Cardiac fibroblast (primary cell): ENCODE measurements around the gene CYTH2.
A peak's percentile ranks its signal among the peaks of the same experiment; 100 is the strongest.

Experiments used
- DNase-seq, 2 donors: peaks; one replicate each; pipeline versions ENCODE4 v3.0.0 to v3.0.0-alpha.2; 2010; ENCODE audit warnings: low read depth in 2 of 2
- H3K4me3 ChIP-seq, 2 donors: replicated peaks in 1 of 2; 1 replicate in 1 of 2; 2 replicates in 1 of 2; pipeline ENCODE4 v1.5.1; 2011; ENCODE audit warnings: low read depth in 2 of 2, low read length in 2 of 2, mild to moderate bottlenecking in 2 of 2, moderate library complexity in 1 of 2
- TF ChIP-seq, protein P1 (sequence below): IDR thresholded peaks from one replicate; pipeline ENCODE4 v1.5.1; 2011; ENCODE audit warnings: low read depth, mild to moderate bottlenecking, low read length, inconsistent platforms

The CYTH2 gene

DNA sequence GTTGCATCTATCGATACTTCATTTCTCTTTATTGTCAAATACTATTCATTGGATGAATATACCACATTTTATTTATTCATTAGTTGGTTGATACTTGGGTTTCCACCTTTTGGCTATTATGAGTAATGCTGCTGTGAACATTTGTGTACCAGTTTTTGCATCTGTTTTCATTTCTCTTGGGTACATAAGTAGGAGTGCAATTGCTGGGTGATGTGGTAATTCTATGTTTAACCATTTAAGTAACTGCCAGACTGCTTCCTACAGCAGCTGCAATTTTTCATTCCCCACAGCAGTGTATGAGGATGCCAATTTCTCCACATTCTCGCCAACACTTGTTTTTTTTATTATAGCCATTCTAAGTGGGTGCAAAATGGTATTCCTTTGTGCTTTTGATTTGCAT, 11.2 kb upstream of the CYTH2 start:
- peak; percentile 36 to 57 for DNase-seq
- H3K4me3 ChIP-seq, result no peak overlapping the region
- TF ChIP-seq, protein P1, sequence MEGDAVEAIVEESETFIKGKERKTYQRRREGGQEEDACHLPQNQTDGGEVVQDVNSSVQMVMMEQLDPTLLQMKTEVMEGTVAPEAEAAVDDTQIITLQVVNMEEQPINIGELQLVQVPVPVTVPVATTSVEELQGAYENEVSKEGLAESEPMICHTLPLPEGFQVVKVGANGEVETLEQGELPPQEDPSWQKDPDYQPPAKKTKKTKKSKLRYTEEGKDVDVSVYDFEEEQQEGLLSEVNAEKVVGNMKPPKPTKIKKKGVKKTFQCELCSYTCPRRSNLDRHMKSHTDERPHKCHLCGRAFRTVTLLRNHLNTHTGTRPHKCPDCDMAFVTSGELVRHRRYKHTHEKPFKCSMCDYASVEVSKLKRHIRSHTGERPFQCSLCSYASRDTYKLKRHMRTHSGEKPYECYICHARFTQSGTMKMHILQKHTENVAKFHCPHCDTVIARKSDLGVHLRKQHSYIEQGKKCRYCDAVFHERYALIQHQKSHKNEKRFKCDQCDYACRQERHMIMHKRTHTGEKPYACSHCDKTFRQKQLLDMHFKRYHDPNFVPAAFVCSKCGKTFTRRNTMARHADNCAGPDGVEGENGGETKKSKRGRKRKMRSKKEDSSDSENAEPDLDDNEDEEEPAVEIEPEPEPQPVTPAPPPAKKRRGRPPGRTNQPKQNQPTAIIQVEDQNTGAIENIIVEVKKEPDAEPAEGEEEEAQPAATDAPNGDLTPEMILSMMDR, result no peak

DNA sequence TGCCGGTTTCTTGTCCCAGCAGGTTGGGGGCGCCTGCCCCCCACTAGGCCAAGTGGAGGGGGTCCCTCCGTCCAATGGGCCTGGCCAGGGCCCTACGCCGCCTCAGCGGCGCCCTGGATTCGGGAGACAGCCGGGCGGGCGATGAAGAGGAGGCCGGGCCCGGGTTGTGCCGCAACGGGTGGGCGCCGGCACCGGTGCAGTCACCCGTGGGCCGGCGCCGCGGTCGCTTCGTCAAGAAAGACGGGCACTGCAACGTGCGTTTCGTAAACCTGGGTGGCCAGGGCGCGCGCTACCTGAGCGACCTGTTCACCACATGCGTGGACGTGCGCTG, 7.6 kb upstream of the CYTH2 start:
- DNase-seq, result no peak
- TF ChIP-seq, protein P1, result no peak
- H3K4me3 ChIP-seq, result no peak overlapping the region

DNA sequence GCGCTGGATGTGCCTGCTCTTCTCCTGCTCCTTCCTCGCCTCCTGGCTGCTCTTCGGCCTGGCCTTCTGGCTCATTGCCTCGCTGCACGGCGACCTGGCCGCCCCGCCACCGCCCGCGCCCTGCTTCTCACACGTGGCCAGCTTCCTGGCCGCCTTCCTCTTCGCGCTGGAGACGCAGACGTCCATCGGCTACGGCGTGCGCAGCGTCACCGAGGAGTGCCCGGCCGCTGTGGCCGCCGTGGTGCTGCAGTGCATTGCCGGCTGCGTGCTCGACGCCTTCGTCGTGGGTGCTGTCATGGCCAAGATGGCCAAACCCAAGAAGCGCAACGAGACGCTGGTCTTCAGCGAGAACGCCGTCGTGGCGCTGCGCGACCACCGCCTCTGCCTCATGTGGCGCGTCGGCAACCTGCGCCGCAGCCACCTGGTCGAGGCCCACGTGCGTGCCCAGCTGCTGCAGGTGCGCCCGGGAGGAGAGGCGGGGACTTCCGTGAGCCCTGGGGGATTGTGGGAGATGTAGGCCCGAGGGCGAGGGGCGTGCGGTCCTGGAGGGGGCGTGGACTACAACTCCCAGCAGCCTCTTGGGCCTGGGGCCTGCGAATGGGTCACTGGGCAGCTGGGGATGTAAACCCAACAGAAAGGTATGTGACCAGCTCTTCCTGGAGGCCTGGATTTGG, 7.0 kb upstream of the CYTH2 start:
- TF ChIP-seq, protein P1, result no peak
- DNase-seq, result no peak

DNA sequence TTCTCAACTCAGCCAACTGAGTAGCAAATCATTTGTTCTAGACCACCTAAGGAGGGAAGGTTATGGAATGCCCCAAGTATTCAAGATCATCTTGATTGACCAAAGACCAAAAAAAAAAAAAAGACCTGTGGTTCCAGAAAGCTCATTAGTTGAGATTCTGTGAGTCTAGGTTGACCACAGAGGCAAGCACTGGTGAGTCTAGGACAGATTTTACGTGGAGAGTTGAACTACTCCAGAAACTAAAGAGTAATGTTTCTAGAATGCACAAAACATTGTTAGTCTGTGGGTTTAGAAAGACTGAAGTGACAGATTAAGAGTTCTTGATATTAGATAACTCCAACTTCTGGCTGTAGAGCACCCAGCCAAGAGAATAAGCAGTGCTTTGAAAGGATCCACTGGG, 4.0 kb upstream of the CYTH2 start:
- DNase-seq, result no peak
- TF ChIP-seq, protein P1, result no peak
- H3K4me3 ChIP-seq, result no peak overlapping the region

More for the DNA sequence above, 7.0 kb upstream of the CYTH2 start:
- no peak overlapping the region for H3K4me3 ChIP-seq

DNA sequence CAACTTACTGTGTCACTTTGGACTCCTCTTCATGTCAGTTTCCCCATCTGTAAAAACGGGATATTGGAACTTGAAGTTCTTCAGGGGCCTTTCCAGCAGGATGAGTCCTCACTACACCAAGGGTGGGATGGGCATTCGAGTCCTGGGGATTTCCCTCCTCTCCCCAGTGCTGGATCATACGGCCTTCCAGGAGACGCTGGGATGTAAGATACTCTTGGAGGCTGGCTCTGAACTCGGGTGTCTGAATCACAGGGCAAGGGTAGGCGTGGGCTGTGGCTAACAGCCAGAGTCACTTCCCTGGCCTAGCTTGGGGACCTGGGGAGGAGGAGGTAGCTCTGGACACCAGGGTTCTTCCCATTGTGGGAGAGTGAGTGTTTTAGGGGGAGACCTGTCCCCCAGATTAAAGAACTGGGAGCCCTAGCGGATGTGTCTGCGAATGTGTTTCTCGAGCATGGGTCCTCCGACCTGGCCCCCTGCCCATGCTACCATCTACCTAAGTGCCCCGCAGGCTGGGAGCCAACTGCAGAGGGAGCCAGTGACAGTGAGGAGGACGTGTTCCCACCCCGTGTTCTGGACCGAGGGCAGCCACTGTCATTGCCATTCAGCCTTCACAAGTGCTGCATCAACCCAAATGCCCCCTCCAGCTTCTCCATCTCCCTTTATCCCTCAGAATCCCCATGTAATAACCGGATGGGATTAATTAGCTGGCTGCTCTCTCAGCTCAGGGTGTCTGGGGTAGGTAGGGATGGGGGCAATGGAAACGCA, 2.4 kb upstream of the CYTH2 start:
- TF ChIP-seq, protein P1, result no peak
- H3K4me3 ChIP-seq, result no peak overlapping the region
- DNase-seq, result peak; percentile 59 to 73

DNA sequence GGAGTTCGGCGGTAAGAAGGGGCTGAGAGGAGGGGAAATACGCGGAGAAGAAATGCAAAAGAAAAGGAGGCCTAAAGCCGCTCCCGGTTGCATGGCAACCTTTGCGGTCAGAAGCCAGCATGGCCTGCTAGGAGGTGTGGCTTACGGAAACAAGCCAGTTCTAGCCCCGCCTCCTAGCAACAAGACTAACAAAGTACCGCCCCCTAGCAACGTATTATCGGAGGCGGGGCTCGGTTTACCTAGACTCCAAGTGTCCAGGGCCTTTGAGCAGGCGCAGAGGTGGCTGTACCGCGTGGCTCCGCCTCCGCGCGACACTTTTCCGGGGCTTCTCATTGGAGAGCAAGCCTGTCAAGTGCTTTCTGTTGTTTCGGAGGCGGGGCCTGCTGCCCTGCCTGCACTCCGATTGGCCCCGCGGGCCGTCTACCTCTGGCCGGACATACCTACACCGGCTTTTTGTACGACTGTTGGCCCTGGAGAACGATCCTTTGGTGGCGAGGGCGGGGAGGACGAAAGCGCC, 339 bp upstream of the CYTH2 start:
- TF ChIP-seq, protein P1, result no peak
- peak; percentile 100 for DNase-seq
- H3K4me3 ChIP-seq, result peak overlapping the region; percentile 91 to 93
